Loucy (cell line): ENCODE data around the gene POLR3GL.
A peak's percentile ranks its signal among the peaks of the same experiment; 100 is the strongest.
"Not testable (repeated sequence)": the region's sequence is repeated elsewhere in the genome, so short reads cannot be mapped to it uniquely, and the experiment has no call there.

Experiments used
- H2AFZ ChIP-seq: fragments of 200-600 bp; sonication (generic); 2 replicates; pipeline ENCODE4 v1.6.0; 2016; ENCODE audit warnings: antibody characterized with exemption, mild to moderate bottlenecking, low read length, moderate library complexity
- H3F3A ChIP-seq: fragments of 200-600 bp; 2 replicates; pipeline ENCODE4 v1.6.0; 2016; ENCODE audit warnings: antibody characterized with exemption, low read depth, mild to moderate bottlenecking
- H3K27me3 ChIP-seq: fragments of 200-600 bp; sonication (generic); 2 replicates; pipeline ENCODE4 v1.6.1; 2014; ENCODE audit warnings: low read length, mild to moderate bottlenecking; ENCODE audit not compliant: insufficient read depth, poor library complexity, severe bottlenecking
- H3K36me3 ChIP-seq: fragments of 200-600 bp; sonication (generic); 2 replicates; pipeline ENCODE4 v1.6.1; 2016; ENCODE audit warnings: low read length; ENCODE audit not compliant: insufficient read depth
- H3K4me1 ChIP-seq: fragments of 200-600 bp; sonication (generic); 2 replicates; pipeline ENCODE4 v1.5.1; 2014; ENCODE audit warnings: low read length, mild to moderate bottlenecking; ENCODE audit not compliant: insufficient read depth, poor library complexity, severe bottlenecking
- H3K4me2 ChIP-seq: fragments of 200-600 bp; sonication (generic); 2 replicates; pipeline ENCODE4 v1.6.0; 2014; ENCODE audit warnings: antibody characterized with exemption, low read length, low read depth, mild to moderate bottlenecking; ENCODE audit not compliant: poor library complexity, severe bottlenecking
- H3K4me3 ChIP-seq: fragments of 200-600 bp; sonication (generic); 2 replicates; pipeline ENCODE4 v1.5.1; 2014; ENCODE audit warnings: low read length, mild to moderate bottlenecking, mixed read lengths; ENCODE audit not compliant: poor library complexity, severe bottlenecking
- H3K79me2 ChIP-seq: fragments of 200-600 bp; sonication (generic); 2 replicates; pipeline ENCODE4 v1.6.1; 2014; ENCODE audit warnings: low read length; ENCODE audit not compliant: insufficient read depth
- H3K9ac ChIP-seq: fragments of 200-600 bp; sonication (generic); 2 replicates; pipeline ENCODE4 v1.6.0; 2014; ENCODE audit warnings: mild to moderate bottlenecking, low read depth, low read length, moderate library complexity; ENCODE audit not compliant: poor library complexity, severe bottlenecking
- H3K9me2 ChIP-seq: fragments of 200-600 bp; sonication (generic); replicated peaks from 2 replicates; pipeline ENCODE4 v1.6.1; 2016; ENCODE audit warnings: low read depth, low read length, mixed read lengths
- H3K9me3 ChIP-seq: fragments of 200-600 bp; sonication (generic); 2 replicates; pipeline ENCODE4 v1.6.1; 2014; ENCODE audit warnings: mild to moderate bottlenecking, antibody characterized with exemption, low read length, low read depth; ENCODE audit not compliant: insufficient read depth
- H4K20me1 ChIP-seq: fragments of 200-600 bp; sonication (generic); 2 replicates; pipeline ENCODE4 v1.6.0; 2014; ENCODE audit warnings: antibody characterized with exemption, low read length, mild to moderate bottlenecking; ENCODE audit not compliant: insufficient read depth, poor library complexity, severe bottlenecking
- CTCF ChIP-seq: fragments of 200-600 bp; sonication (generic); conservative IDR thresholded peaks from 2 replicates; pipeline ENCODE4 v1.5.1; 2014; ENCODE audit warnings: mild to moderate bottlenecking, antibody characterized with exemption, low read length
- EZH2phosphoT487 ChIP-seq: fragments of 200-600 bp; IDR thresholded peaks from 2 replicates; pipeline ENCODE4 v1.6.1; 2018; ENCODE audit warnings: antibody characterized with exemption, mild to moderate bottlenecking, moderate library complexity, borderline replicate concordance

POLR3GL gene

GRCh38 chr1:145927916-145928643 lies 36.4 kb upstream of the POLR3GL start:
- peaks cover 18% of the 10 kb centered on the region for H3K4me1 ChIP-seq
- H3K4me2 ChIP-seq, result peak overlapping the region; percentile 83
- peaks cover 6% of the 10 kb centered on the region; the same call in 1 of the 2 replicates for H3K36me3 ChIP-seq
- H3K79me2 ChIP-seq, result peaks cover 31% of the 10 kb centered on the region
- no peaks in the 10 kb centered on the region for H3K9me2 ChIP-seq
- H3K27me3 ChIP-seq, result no peaks in the 10 kb centered on the region
- 0 out of 2 replicates have a peak, but pooled peaks cover 3% of the 10 kb centered on the region for H3F3A ChIP-seq
- no peaks in the 10 kb centered on the region for H3K9me3 ChIP-seq
- no peak for TF ChIP-seq CTCF
- TF ChIP-seq EZH2phosphoT487, result no peak
- peak overlapping the region; percentile 99 for H3K4me3 ChIP-seq
- peaks cover 14% of the 10 kb centered on the region for H4K20me1 ChIP-seq
- peak overlapping the region; percentile 73 for H2AFZ ChIP-seq
- H3K9ac ChIP-seq, result peak overlapping the region; percentile 100

- peaks cover 32% of the 10 kb centered on the region; the same call in 1 of the 2 replicates for H3K36me3 ChIP-seq
- not testable (repeated sequence) for H3K9me2 ChIP-seq, H3K27me3 ChIP-seq, H3K4me2 ChIP-seq, H3K9ac ChIP-seq, H3K4me1 ChIP-seq, H3K4me3 ChIP-seq, H3F3A ChIP-seq, H3K9me3 ChIP-seq, H2AFZ ChIP-seq, H4K20me1 ChIP-seq
- peaks cover 14% of the 10 kb centered on the region for H3K79me2 ChIP-seq
Observed at GRCh38 chr1:145932522-145933009, 31.9 kb upstream of the POLR3GL start.

- Histone ChIP-seq H3K36me3 (peaks cover 35% of the 10 kb centered on the region; the same call in 1 of the 2 replicates), H3F3A (no peaks in the 10 kb centered on the region), H3K4me1 (no peaks in the 10 kb centered on the region), H3K9me3 (no peaks in the 10 kb centered on the region), H3K4me2 (no peak overlapping the region), H3K27me3 (no peaks in the 10 kb centered on the region), H3K9me2 (no peaks in the 10 kb centered on the region), H3K4me3 (no peak overlapping the region), H3K79me2 (no peaks in the 10 kb centered on the region), H2AFZ (no peak overlapping the region), H3K9ac (no peak overlapping the region), H4K20me1 (no peaks in the 10 kb centered on the region)
- no peak for TF ChIP-seq EZH2phosphoT487
- no peak for TF ChIP-seq CTCF
Observed at GRCh38 chr1:145935708-145936107, 28.8 kb upstream of the POLR3GL start.

GRCh38 chr1:145936247-145936646 lies 28.2 kb upstream of the POLR3GL start:
- H4K20me1 ChIP-seq, result no peaks in the 10 kb centered on the region
- no peaks in the 10 kb centered on the region for H3K27me3 ChIP-seq
- H3K4me3 ChIP-seq, result no peak overlapping the region
- H3F3A ChIP-seq, result no peaks in the 10 kb centered on the region
- H3K36me3 ChIP-seq, result peaks cover 35% of the 10 kb centered on the region; the same call in 1 of the 2 replicates
- H3K79me2 ChIP-seq, result no peaks in the 10 kb centered on the region
- H3K4me2 ChIP-seq, result no peak overlapping the region
- no peak overlapping the region for H2AFZ ChIP-seq
- no peak overlapping the region for H3K9ac ChIP-seq
- no peaks in the 10 kb centered on the region for H3K9me3 ChIP-seq
- H3K9me2 ChIP-seq, result no peaks in the 10 kb centered on the region
- no peaks in the 10 kb centered on the region for H3K4me1 ChIP-seq
- TF ChIP-seq EZH2phosphoT487 (no peak), CTCF (no peak)
